Smooth muscle cell of the brain vasculature (primary cell): ENCODE data around the gene HES1.
"Not testable (repeated sequence)": the region's sequence is repeated elsewhere in the genome, so short reads cannot be mapped to it uniquely, and the experiment has no call there.

Source experiments
- DNase-seq: peaks from one replicate; pipeline ENCODE4 v3.0.0-alpha.2; 2012; ENCODE audit warnings: low read depth, low spot score

HES1 gene

DNA sequence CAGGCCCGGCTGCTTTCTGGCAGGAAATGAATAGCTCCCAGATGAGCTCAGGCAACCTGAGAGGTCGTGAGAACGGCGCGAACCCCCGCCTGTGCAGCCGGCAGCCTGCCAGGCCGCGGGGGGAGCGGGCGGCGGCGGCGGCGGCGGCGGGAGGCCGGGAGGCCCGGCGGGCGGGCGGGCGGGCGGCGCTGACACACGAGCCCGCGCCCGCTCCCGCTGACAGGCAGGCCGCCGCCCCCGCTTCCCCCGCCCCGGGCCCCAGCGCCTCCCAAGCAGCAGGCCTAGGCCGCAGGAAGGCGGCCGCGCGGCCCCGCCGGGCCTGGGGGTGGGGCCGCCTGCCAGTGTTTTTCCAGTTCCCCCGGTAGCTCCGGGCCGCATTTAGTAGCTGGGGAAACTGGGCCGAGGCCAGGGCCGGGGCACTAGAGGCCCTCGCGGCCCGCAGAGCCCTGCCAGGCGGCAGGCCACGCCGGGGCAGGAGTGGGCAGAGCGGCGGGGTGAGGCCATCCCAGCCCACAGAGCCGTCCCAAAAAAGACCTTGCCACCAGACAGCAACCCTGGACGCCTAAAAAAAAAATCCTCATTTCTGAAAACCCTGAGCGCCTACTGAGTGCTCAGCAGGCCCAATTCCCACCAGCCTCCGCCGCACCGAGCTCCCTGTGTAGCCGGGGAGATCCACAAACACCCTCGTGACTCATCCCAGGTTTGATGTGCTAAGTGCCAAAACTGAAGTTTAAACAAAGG lies 5.6 kb downstream of the HES1 start:
- peak; percentile 83 for DNase-seq

DNA sequence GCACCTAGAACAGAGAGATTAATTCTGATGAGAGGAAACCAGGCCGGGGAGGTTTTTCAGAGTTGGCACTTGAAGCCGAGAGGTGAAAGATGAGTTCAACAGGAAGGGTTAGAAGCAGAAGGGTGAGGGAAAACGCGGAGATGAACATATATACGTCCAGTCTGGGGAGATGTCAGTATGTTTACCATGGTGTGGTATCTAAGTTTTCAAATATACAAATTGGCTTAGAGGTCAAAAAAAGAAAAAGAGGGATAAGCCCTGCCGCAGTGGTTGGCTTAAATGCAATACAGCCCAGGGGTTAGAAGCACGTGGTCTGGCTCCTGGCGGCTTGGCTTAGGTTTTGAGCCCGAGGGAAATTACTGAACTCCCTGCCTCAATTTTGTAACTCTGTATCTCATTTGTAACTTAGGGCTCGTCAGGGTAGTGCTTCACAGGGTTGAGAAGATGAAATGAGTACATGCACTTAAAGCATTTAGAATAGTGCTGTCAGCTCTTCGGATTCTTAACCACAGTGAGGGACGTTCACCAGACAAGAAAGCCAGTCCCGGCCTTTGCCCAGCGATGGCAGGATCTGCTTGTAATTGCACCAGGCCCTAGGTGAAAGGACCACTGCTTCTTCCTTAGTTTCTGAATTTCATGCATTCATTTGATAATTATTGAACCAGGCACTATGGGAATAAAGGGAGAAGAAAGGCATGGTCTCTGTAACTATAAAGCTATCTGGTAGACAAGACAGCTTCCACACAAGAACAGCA lies 6.4 kb downstream of the HES1 start:
- DNase-seq = no peak

DNA sequence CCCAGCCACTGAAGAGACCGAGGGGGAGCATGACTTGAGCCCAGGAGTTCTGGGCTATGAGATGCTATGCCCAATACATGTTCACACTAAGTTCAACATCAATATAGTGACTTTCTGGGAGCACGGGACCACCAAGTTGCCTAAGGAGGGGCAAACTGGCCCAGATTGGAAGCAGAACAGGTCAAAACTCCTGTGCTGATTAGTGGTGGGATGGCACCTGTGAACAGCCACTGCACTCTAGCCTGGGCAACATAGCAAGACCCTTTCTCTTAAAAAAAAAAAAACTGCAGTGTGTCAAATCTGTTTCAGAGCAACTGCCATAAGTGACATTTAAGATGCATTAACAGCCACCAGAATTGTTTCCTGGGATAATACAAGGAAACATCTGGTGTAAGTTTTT lies 9.8 kb downstream of the HES1 start:
- no peak for DNase-seq

DNA sequence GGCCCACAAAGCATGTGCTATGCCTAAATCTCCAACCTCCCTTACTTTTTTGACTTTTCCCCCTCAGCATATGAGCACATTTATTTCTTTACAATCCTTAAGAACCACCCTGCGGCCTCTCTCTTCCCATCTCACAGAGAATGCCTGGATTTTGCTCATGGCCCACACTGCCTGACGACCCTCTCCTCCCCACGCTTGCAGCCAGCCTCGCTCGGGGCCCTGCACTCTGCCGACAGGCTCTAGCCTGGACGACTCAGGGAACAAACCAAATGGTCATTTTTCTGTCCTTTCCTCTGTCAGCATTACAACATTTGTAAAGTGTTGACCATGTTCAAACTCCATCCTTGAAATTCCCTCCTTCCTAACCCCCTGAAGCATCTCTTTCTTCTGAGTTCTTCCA lies 11.7 kb downstream of the HES1 start:
- no peak for DNase-seq

DNA sequence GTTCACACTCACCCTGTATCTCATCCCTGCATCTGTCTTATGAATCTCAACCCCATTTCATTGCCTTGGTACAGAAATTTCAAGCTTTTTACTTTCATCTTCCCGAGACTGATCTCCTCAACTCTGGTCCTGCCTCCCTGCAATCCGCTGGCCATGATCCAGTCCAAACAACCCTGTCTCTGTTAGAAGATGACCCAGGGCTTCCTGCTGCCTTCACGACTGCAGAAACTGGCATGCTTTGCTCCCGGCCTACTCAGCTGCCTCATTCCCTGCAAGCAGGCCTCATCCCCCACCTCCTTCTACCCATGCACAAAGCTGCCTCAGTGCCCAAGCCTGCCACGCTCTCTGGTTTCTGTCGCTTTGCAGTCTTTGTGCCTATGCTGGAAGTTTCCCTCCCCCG lies 12.4 kb downstream of the HES1 start:
- DNase-seq = no peak

DNA sequence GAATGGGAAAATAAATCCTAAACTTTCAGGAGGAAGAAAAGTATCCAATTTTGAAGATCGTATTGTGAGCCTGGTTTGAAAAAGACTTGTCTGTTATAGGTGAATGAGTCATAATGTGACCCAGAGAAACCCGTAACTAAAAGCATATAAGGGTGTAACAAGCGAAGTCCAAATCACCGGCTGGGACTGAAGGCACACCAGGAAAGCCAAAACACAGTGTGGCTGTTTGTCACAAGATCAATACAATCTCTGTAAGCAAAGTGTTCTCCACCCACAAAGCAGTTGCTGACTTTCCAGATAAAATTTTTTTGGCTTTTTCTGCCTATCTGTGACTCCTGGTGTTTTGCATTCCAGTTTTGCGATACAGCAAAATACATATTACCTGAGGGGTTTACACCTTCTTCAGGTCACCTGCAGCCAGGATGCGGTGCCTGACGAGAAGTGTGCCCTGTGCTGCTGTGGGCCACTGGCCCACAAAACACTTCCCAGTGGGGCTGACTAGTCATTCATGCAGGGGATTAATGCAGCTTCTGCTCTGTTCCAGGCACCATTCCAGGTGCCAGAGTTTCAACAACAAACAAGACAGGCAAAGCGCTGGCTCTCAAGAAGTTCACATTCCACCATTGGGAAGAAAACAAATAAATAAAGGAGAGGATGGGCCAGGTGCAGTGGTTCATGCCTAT lies 14.4 kb downstream of the HES1 start:
- DNase-seq = no peak

DNA sequence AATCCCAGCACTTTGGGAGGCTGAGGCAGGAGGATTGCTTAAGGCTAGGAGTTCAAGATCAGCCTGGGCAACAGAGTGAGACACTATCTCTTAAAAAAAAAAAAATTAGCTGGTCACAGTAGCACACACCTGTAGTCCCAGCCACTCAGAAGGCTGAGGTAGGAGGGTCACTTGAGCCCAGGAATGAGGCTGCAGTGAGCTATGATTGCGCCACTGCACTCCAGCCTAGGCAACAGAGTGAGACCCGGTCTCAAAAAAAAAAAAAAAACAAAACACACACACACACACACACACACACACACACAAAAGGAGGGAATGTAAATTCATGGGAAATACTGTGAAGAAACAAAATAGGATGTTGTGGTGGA lies 15.0 kb downstream of the HES1 start:
- DNase-seq = not testable (repeated sequence)

DNA sequence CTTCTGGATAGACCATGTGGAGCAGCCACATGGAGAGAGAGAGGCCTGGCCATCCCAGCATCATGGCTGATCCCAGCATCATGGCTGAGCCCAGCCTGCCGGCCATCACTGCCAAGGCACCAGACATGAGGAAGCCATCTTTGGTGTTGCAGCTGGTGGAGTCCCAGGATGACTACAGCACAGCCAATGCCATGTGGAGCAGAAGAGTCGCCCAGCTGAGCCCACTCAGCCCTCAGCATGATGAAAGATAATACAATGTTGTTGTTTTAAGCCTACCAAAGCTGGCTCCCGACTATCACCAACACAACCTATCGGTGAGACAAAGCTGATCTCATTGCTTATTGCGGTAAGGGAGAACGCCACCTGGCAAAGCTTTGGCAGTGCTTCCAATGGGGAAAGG lies 18.4 kb downstream of the HES1 start:
- DNase-seq = no peak

DNA sequence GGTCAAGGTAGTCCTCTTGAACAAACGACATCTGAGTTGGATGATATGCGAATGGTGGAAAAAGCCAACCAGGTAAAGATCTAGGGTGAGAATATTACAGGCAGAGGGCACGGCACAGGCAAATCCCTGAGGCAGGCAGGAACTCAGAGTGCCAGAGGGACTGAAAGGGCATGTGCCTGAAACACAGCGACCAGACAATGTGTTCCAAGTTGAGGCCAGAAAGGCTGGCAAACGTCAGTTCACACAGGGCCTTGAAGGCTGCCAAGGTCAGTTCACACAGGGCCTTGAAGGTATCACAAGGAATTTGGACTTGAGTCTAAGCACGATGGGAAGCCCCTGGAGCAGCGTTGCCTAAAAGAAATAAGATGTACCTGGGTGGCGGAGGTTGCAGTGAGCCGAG lies 20.1 kb downstream of the HES1 start:
- DNase-seq = no peak

DNA sequence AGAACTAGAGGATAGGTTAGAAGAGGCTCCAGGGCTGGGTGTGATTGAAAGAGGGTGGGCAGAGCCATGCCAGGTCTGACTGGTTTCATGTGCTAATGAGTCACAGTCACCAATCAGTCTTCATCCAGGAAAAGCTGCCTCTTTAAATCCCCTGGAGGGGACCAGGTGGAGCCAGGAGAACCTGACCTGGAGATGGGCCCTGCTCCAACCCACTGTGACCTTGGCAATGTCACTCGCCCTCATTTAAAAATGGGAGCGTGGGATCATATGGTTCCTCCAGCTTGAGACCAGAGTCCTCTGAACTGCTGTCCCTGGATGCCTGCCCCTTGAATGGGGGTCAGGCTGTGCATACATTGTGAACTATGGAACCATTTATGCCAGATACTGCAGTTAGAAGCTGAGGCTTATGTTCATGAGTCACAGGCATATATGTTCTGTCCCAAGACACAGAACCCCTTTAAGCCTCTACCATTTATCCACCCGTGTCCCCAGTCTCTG lies 23.0 kb downstream of the HES1 start:
- DNase-seq = no peak

DNA sequence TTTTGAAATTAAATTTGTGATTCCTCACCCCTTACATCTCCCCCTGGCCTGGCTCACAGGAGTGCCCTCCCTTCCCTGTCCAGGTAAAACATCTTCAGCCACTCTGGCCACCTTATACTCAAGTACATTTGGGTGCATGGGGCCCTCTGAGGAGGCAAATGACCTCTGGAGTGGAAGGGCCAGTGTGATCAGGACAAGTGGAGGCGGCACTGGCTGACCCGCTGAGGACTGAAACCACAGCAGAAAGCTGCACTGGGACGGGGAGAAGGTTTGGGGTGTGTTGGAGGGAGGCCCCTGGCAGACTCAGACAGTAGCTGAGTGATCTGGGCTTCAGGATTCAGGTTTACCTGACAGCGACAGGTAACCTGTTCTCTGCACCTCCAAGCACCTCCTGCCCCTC lies 24.2 kb downstream of the HES1 start:
- DNase-seq = no peak

DNA sequence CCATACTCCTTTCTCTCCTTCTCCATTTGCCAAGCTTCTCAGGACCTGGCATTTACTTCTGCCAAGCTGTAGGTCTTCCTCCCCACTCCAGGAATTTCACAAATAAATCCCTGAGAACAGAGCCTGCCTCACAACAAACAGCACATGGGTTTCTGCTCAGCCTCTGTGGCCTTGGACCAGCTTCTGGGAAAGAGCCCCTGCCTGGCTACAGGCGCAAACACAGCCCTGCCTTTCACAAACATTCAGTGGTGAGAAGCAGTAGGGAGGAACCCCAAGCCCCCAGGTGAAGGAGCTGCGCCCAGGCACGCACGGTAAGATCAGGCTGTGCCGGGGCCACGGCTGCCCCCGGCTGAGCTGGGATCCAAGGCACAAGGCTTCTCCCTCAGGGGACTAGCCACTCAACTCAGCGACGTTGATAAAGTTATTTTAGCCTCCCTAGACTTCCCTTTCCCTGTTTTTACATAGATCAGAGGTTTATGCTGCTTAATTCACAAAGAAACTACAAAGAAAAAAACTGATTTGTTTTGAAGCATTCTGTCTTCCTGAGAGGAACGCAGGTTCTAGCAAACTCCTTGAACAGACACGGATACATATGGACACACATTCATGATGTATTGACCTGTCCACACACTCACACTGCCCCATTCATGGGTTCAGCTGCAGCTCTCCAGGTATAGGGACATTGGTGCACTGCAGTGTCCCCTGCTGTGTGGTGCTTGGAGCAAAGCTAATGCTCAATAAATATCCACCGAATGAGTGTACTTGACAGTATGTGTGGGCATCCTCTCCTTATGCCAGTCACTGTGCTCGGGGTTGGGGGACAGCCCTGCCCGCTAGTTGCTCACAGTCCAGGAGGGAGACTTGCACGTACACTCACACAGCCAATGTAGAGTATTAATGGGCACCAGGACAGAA lies 25.4 kb downstream of the HES1 start:
- DNase-seq = no peak

DNA sequence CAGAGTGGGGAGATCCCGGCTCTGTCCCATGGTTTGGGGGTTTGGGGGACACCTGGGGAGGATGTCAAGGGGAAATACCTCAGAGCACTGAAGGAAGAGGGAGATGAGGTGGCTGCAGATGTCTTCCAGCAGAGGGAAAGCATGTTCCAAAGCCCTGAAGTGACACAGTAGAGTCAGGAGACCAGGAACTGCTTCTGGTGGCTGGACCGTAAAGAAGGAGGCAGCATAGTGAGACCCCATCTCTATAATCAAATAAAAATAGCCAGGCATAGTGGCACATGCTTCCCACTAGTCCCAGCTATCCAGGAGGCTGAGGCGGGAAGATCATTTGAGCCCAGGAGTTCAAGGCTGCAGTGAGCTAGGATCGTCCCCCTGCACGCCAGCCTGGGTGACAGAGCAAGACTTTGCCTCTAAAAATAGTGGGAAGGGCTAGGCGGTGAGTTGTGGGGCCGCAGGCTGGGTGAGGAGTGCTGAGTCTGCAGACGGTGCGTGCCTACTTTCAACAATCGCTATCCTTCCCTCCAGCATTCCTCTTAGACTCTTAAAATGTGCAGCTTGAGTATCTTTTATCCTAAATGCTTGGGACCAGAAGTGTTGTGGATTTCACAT lies 26.2 kb downstream of the HES1 start:
- DNase-seq = no peak

DNA sequence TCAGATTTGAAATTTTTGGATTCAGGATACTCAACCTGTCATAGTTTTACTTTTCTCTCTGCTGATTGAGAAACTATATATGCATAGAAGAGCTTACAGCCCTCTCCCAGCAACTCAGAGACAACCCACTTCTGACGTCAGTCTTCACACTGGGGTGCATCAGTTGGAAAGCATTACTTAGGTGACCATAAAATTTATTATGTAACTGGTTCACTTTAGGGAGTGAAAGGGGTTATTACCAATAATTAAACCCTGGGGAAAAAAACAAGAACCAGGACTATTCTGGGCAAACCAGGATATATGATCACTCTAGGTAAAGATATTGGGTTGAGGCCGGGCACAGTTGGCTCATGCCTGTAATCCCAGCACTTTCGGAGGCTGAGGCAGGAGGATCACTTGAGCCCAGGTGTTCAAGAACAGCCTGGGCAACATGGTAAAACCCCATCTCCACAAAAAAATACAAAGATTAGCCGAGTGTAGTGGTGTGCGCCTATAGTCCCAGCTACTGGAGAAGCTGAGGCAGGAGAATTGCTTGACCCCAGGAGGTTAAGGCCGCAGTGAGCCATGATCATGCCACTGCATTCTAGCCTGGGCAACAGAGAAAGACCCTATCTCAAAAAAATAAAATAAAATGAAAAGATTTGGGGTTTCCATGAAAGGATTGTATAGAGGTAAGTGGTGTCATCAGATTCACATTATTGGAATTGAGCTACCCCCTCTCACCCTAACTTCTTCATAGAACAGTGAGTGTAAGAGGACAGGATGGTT lies 27.1 kb downstream of the HES1 start:
- DNase-seq = no peak

DNA sequence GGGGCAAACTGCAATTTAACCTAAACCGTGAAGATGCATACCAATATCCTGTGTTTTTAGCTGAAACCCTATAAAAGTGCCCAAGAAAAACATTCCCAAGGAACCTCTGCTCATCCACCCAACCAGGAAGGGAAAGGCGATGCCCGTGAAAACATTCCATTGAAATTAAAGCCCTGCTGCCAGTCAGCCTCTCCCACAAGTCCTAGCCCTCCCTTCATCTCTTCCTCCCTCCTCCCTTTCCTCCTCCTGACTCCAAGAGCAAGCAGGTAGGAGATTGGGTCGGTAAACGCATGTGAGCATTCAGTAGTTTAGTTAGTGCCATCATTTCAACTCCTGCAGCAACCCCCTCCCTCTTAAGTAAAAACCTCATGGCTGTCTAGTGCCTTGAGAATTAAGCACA lies 27.7 kb downstream of the HES1 start:
- DNase-seq = no peak

DNA sequence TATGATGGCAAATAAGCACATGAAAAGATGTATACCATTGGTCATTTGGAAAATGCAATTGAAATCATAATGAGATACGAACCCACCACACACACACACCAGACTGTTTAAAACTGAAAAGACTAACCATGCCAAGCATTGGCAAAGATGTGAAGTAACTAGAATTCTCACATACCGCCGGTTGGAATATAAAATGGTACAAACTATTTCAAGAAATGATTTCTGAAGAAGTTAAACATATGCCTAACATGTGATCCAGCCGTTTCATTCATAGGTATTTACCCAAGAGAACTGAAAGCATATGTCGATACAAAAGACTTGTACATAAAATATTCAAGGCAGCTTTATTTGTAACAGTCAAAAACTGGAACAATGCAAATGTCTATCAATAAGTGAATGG lies 28.9 kb downstream of the HES1 start:
- DNase-seq = no peak

DNA sequence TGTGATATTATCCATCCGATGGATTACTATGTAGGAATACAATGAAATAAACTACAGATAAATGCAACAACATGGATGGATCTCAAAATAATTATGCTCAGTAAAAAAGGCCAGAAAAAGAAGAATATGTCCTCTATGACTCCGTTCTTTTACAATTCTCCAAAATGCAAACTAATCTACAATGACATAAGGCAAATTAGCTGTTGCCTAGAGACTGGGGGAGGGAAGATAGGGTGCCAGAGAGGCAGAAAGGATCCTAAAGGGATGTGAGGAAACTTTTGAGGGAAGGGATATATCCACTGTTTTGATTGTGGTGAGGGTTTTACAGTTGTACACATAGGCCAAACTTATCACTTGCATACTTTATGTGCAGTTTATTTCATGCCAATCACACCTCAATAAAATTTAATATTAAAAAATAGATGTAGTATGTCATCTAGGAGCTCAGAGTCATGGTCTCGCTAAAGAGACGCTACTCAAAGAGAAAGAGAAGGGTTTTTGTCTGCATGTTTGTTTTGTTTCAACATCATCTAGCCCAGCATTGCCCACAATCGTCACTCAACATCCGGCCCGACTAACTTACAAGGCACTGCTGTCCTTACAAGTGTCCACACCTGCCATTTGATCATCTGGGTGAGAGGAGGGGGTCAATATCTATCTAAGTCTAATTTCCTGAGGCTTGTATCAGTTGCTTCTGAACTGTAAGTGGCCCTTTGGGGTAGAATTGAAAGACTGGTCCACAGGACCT lies 29.5 kb downstream of the HES1 start:
- DNase-seq = no peak

DNA sequence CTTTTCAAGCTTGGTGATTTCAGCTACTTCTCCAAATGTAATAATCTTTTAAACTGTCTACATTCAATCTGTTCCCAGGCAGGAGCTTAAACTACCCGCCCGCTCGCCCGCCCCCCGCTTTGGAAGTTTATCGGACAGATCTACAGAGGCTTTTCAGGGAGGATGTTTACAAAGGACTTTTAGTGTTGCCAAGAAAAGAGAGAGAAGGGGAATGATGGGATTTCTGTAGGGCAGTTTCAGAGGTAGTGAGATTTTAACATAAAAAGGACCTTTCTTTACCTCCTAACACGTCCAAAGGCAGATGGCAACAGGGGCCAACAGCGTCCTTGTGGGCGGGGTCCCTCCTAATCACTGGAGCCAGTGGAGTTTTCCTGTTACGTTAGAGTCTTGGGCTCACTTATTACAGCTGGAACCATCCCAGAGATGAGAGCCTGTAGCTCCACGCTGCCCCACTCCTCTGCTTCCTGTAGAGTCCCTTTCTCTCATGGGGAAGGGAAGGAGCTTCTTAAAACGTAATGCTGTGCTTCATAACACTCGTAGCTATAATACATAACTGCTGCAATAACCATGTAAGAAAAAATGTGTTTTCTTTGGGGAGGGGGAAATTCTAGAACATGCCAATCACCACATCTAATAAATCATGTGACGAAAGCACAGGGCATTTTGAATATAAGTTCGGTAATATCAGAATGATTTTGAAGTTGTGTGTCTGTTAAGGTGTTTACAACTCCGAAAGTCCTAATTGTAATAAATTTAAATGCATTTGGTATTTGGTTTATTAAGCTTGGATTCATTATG lies 30.9 kb downstream of the HES1 start:
- no peak for DNase-seq
